Stimulated activated CD8-positive, alpha-beta memory T cell treated with anti-CD3 and anti-CD28 coated beads, Interleukin-12 subunit alpha, Interleukin-12 subunit beta, amount 100 ng/mL, for 4 hours (primary cell): ENCODE data around the gene AQP10.
"Not testable (repeated sequence)": the region's sequence is repeated elsewhere in the genome, so short reads cannot be mapped to it uniquely, and the experiment has no call there.

Experiments used
- DNase-seq: peaks from one replicate; pipeline ENCODE4 v3.0.0-alpha.2; 2020; ENCODE audit warnings: low read depth

The AQP10 gene

GRCh38 chr1:154344977-154345837 lies 24.3 kb downstream of the AQP10 start:
- peak; percentile 39 for DNase-seq

GRCh38 chr1:154346276-154346917 lies 25.5 kb downstream of the AQP10 start:
- DNase-seq = no peak

GRCh38 chr1:154347961-154348360 lies 27.1 kb downstream of the AQP10 start:
- DNase-seq = no peak

GRCh38 chr1:154348429-154349076 lies 27.7 kb downstream of the AQP10 start:
- DNase-seq = no peak

GRCh38 chr1:154349121-154349520 lies 28.2 kb downstream of the AQP10 start:
- no peak for DNase-seq

- DNase-seq = no peak
Observed at GRCh38 chr1:154350383-154350782, 29.5 kb downstream of the AQP10 start.

GRCh38 chr1:154351363-154352068 lies 30.6 kb downstream of the AQP10 start:
- no peak for DNase-seq

GRCh38 chr1:154352245-154352580 lies 31.3 kb downstream of the AQP10 start:
- DNase-seq = no peak

- DNase-seq = no peak
Observed at GRCh38 chr1:154352581-154353459, 31.9 kb downstream of the AQP10 start.

GRCh38 chr1:154353460-154353904 lies 32.6 kb downstream of the AQP10 start:
- DNase-seq = no peak

- no peak for DNase-seq
Observed at GRCh38 chr1:154353966-154354365, 33.1 kb downstream of the AQP10 start.

GRCh38 chr1:154358519-154358918 lies 37.6 kb downstream of the AQP10 start:
- DNase-seq = no peak

GRCh38 chr1:154360288-154360687 lies 39.4 kb downstream of the AQP10 start:
- no peak for DNase-seq

- DNase-seq = not testable (repeated sequence)
Observed at GRCh38 chr1:154360881-154361280, 40.0 kb downstream of the AQP10 start.

- no peak for DNase-seq
Observed at GRCh38 chr1:154361357-154361756, 40.5 kb downstream of the AQP10 start.

GRCh38 chr1:154371436-154371835 lies 50.5 kb downstream of the AQP10 start:
- DNase-seq = no peak

- DNase-seq = not testable (repeated sequence)
Observed at GRCh38 chr1:154373777-154374357, 53.0 kb downstream of the AQP10 start.
